GM21529 (cell line): Measurements from ENCODE around the gene ATP2B2.
"Not testable (repeated sequence)": the region's sequence is repeated elsewhere in the genome, so short reads cannot be mapped to it uniquely, and the experiment has no call there.

Source experiments
- ATAC-seq: cut with Tn5 transposase; IDR thresholded peaks from one replicate; pipeline ENCODE4 v1.9.1; 2021; ENCODE audit not compliant: unreplicated experiment

ATP2B2 gene

DNA sequence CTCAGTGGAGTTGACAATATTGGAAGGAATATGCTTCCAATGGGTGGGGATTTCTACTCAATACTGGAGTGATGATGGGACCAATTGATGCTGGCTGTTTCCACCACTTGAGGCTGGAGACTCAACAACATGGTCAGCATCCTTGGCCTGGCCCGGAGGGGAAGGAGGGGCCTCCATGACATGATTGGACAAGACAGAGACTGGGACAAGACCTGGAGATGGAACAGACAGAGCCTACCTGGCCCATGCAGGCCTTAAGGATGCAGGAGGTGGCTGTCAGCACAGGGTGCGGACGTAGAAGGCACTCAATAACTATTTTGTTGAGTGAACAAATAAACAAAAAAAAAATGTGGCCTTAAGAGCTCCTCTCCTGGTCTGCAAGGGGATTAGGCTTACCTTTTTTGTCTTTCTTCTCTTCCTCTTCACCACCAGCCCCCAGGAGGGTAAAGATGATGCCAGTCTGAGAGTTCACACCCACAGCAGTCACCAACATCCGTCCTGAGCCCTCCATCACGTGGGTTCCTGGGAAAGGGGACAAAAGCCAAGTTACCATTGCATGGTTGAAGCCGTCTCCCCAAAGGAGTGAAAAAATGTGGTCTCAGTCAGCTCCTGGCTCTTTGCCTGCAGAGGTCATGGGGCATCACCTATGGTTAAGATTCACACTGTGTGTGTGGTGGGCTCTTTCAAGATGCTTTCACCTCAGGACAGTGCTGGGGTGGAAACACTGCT, 117.3 kb downstream of the ATP2B2 start:
- no peak for ATAC-seq

DNA sequence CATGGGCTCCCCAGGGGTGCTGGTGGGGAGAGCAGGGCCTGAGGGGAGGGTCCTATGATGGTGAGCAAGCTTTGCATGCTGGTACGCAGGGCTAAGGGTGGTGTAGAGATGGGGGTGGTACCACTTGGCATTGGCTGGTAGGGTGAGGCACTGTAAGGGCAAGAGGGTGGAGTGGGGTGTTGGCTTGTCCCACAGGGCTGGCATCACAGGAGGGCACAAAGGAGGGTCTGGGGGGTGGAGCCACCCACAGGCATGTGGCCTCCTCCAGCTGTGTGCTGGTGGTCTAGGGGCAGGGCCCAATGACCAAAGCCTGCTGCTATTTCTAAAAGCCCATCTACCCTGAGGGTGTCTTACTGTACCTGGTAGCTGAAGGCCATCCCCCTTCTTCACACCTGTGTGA, 119.3 kb downstream of the ATP2B2 start:
- ATAC-seq = no peak

DNA sequence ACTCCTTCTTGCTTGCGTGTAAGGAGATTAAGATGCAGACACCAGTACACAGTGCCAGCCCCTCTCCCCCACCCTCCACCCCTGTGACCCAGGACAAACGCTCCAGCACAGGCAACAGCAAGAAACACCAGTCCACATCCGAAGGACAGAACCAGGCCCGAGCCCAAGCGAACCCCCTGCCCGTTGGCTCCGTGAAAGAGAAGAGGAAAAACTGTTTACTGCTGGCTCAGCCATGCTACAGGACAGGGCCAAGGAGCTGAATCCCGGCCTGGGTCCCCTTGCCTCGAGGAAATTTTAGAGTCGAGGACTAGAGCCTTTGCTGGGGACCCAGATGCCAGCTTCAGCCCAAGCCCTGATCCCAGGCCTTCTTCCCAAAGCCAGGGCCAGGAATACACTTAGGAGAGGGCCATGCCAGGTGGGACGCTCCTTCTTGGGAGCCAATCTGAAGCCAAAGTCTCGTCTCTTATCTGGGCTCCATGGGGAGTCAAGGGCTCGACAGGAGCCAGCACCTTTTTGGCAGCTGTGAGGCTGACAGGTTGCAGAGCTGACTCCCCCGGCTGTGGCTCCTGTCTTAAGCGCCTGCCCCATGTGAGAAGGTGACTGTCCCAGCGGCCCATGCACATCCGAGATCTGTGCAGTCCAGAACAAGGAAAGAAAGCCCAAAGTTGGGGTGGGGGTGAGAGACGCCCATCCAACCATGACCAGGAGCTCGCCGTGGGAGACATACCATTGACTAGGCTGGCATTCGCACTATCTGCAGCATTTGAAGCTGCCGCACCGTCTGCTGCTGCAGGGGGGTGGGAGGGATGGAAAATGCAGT, 120.6 kb downstream of the ATP2B2 start:
- no peak for ATAC-seq

DNA sequence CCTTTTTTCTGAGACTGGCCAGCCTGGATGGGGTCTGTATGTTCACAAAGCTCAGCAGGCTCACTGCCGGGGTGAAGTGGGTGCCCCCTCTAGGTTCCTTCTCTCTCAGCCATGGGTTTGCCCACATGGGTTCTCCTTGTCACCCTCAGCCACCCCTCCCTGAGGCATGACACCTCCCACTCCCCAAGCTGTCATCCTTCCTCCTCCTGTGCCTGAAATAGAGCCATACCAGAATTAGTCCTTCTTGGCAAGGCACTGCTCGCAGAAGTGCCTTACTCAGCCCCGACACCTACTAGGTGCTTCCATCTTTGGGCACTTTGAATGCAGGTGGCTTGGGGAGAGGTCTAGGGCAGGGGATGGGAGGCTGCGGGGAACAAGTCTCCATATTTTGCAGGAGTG, 121.5 kb downstream of the ATP2B2 start:
- ATAC-seq = no peak

DNA sequence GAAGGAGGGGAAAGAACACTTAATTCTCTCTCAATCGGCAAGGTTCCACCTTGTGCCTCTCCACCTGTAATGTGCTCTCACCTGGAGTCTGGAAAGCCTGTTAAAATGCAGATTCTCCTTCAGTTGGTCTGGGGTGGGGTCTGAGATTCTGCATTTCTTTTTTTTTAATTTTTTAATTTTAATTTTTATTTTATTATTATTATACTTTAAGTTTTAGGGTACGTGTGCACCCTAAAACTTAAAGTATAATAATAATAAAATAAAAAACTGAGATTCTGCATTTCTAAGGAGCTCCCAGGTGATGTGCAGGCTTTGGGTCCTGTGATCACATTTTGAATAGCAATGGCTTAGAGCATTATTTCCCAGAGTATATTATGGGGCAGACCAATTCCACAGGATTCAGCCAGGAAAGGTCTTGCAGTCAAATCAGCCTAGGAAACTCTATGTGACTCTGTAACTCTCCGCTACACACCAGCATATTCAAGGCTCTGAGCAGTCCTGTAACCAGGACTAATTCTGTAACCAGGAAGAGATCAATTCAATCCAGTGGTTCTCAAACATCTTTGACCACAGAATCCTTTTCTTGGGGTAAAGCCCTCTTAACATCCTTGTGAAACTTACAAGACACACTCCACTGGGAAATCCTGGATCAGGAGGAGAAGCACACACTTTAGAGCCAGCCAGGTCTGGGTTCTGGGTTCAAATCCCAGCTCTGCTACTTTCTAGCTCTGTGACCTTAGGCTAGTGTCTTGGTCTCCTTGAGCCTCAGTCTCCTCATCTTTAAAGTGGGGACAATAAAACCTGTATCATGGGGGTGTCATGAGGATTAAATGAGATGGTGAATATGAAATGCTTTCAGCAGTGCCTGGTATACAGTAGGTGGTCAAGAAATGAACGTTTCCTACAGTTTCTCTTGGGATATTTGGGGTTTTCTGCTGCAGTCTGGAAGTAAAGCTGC, 122.2 kb downstream of the ATP2B2 start:
- ATAC-seq = no peak

DNA sequence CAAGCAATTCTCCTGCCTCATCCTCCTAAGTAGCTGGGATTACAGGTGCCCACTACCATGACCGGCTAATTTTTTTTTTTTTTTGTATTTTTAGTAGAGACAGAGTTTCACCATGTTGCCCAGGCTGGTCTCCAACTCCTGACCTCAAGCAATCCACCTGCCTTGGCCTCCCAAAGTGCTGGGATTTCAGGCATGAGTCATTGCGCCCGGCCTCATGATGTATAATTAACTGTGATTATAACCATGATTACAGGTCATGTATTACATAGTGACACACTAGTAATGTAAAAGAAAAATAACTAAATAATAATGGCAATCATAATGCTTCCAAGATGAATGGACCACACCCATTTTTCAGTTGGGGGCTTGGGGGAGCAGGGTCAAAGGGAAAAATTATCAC, 122.9 kb downstream of the ATP2B2 start:
- not testable (repeated sequence) for ATAC-seq

DNA sequence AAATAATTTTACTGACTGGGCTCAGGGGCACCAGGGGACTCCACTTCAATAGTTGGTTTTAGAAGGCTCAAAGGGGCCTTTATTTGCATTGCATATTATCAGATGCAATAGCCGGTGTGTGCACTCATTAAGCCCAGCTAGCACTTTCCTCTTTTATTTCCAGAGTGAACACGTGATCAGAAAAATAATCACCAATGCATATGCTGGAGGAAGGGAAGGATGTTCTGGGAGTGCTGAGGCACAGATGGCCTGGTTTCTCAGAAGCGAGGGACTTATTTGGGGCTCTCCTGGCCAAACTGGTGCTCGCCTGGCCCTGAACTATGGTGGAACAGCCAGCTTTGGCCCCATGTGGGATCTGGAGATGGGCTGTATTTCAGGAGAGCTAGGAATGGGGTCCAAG, 124.0 kb downstream of the ATP2B2 start:
- no peak for ATAC-seq

DNA sequence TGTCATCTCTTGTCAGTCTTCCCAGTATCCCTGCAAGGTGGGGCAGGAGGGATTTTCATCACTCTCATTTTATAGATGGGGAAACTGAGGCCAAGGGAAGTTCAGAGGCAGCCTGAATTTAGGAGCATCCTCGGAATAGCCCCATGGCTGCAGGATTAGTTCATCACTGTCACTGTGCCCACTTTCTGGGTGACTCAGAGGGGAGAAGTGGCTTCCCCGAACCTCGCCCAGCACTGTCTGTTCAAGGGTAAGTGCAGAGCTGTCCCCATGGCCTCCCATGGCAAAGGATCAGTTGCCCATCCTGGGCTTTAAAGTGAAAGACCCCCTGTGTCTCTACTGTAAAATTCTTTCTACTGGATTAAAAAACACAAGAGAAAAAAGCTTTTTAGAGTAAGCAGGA, 124.5 kb downstream of the ATP2B2 start:
- no peak for ATAC-seq

DNA sequence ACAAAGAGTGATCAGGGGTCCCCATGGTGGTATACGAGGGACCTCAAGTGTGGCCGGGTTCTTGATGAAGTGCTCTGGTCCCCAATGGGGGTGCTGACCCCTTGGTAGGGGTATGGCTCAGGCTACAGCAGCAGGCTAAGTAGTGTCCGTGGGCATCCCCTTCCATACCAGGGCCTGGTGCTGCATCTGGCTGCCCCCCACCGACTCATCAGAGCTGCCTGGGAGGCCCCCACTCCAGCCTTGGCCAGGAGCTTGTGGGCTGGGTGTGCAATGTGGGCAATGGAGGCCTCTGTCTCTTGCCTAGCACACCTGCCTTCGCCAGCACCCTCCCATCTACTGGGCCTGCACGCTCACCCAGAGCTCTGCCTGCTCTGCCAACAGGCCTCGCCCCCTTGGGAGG, 125.4 kb downstream of the ATP2B2 start:
- ATAC-seq = no peak

DNA sequence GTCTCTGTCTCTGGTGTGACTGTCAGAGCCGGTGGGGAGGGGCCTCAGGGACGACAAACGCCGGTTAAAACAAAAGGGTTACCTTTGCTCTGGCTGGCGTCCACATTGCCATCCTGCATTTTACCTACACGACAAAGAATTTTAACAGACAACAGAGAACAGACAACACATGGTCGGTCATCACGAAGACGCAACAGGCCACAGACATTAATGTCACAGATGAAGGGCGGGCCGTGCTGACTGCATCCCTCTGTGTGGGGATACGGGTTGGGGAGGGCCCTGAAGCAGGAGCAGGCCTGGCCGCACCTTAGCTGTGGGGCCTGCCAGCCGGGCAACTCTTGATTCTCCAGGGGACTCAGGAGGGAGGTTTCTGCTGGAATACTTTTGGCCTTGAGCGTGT, 126.2 kb downstream of the ATP2B2 start:
- ATAC-seq = no peak

DNA sequence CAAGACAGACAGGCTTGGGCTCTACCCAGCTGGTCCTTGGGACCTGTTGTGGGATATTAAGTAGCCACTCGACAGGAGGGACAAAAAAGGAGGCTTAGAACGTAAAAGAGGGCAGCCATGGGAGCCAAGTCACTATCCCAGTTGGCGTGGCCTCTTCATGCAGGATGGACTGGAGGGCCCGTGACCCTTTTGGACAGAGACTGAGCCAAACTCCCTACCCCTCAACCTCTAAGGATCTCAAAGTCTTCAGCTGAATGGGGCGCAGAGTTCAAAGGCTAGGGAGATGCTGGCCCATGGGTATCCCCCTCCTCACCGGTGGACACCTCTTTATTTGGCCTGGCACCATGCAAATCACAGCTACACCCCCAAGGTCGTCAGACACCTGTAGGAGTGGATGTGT, 126.6 kb downstream of the ATP2B2 start:
- ATAC-seq = no peak

DNA sequence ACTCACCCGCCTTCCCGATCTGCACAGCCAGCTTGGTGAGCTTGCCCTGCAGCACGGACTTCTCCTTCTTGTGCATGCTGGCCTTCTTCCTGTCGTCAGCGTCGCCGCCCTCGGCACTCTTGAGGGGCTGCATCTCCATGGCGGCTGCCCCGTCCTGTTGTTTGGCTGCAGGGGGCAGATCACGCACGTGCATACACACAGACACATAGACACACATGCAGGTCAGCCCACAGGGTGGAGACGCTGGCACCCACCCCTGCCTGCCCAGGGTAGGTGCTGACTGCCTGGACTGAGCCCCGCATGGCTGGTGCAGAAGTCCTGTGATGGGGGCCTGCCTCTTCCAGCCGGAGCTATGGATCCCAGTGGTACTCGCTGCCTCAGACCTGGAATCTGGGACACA, 127.1 kb downstream of the ATP2B2 start:
- no peak for ATAC-seq

DNA sequence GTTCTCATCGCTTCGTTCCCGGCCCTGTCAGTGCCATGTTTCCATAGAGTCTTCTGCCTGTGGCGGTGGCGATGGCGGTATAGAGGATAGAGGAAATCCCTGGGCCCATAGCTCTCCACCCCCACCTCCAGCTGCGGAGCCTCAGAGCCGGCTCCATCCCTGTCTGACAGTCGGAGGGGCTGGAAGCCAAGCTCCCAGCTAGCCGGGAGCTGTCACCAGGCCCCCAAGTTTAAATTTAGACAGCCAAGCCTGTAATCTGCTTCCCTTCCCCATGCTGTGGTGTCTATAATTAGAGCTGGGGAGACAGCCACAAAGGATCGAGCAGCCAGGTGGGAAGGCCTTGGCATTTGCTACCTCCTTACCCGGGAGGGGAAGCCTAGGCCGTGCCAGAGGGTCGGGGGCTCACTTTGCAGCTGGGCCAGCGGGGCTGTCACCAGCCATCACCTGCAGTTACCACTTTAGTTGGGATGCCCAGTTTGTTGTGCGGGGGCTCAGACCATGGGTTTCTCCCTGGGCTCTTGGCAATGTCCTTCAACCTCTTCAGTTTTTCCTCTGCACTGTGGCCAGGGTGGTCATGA, 128.1 kb downstream of the ATP2B2 start:
- no peak for ATAC-seq

DNA sequence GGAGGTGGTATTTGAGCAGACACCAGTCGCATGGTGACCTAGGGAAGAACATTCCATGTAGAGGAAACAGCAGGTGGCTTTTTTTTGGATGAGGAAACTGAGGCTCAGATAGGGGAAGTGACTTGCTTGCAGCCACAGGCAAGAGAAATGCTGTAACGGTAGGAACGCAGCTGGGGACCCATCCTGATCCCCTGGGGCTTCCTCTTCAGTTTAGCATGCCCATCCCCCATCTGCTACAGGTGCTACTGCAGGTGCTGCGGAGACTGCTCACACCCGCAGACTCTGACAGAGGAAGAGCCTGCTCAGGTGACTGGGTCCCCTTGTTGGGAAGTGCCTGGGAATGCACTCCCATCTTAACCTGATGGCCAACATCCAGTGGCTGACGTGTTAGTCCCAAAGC, 129.0 kb downstream of the ATP2B2 start:
- no peak for ATAC-seq

DNA sequence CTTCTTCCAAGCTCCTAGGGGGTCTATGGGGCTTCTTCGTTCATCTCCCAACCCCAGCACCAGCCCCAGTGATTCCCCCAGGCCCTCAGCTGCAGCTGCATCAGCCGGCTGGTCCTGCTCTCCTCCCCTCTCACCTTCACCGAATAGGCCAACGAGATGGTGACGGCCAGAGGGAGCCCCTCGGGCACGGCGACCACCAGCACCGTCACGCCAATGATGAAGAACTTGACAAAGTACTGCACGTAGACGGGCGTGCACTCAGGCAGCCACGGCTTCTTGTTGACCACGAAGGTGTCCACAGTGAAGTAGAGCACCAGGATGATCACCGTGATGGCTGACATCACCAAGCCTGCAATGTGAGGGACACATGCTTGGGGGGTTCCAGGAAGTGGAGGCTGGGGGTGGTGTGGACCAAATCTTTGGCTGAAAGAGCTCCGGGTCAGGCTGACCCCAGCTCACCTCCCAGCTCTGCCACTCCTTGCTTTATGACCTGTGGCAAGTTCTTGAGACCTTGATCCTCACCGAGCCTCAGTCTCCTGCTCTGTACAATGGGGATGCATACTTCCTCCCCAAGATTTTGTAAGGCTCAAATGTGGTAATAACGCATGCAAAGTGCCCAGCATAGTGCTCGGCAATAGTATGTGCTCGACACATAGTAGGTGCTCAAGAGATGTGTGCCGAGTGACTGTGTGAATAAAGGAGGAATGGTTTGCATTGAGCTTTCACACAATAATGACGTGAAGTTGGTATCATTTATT, 129.9 kb downstream of the ATP2B2 start:
- ATAC-seq = no peak

DNA sequence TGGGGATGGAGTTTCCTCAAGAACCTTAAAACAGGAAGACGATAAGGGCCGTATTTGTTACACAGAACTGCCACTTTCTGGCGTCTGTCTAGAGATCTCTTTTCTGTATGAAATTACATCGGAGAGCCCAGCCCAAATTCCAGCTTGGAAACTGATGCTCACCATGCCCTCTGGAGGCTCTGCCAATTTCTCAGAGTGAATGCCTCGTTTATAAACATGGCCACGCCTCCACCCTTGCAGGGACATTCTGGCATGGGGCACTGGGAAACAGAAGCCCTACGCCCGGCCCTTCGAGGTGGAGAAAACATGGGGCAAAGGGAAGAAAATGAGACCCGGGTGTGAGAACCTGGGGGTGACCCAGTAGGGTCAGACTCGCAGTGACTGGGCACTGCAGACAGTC, 131.1 kb downstream of the ATP2B2 start:
- ATAC-seq = no peak

DNA sequence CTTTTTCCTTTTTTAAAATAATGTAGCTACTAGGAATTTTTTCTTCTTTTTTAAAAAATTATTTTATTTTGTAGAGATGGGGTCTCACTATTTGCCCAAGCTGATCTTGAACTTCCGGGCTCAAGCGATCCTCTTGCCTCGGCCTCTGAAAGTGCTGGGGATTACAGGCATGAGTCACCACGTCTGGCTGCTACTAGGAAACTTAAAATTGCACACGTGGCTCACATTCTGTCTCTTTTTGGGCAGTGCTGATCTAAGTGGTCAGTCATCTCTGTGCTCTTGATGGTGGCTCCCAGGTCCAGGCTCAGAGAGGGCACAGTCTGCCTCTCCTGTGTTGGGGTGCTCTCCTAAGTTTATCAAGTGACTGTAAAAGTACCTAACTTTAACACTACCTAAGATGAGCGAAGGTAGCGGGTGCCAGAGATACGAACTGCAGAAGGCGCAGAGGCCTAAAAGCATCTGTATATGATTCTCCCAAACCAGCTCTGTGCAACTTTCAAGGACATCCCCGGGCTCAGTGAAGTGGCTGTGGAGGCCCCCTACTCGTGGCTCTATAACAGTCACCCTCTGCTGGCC, 131.6 kb downstream of the ATP2B2 start:
- no peak for ATAC-seq

DNA sequence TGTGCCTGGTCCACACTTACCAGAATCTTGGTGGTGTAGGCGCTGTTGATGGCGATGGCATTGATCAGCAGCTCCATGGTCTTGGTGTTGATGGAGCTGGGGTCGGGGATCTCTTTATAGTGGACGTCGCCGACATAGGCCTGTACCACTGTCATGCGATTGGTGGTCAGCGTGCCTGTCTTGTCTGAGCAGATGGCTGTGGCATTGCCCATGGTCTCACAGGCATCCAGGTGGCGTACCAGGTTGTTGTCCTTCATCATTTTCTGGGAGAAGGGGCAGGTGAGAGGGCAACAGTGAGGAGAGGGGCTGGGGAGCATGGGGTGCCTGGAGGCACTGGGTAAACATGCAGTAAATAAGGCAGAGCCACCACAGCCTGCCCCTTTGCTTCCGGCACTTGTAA, 133.6 kb downstream of the ATP2B2 start:
- no peak for ATAC-seq

DNA sequence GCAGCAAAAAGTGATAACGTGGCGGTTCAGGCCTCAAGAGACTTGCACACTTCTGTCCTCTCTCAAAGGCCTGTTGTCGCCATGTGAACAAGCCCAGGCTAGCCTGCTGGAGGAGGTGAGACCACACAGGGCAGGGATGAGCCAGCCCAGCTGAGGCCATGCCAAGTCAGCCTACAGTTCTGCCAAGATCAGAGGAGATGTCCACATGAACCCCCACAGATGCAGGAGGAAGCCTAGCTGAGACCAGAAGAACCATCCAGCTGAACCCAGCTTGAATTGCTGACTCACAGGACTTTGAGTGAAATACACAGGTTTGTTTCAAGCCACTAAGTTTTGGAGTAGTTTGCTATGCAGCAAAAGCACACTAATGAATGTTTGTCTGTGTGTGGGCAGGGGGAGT, 134.2 kb downstream of the ATP2B2 start:
- no peak for ATAC-seq

DNA sequence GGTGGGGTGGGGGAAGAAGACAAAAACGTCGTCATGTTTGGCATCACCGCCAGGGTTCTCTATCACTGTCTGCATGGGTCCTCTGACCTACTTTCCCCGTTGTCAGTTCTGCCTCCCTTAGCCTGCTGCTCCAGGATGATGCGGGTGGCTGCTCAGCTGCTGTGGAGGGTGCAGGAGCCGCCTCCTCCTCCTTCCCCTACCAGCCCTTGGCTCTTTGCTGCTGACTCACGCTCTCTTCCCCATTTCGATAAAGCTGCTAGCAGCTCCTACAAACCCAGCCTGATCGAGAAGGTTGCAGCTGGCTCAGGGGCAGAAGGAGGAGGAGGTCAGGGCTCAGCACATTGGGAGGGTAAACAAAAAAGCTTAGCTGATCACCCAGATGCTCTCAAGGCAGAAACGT, 135.0 kb downstream of the ATP2B2 start:
- no peak for ATAC-seq
